IMR-90 (cell line): Measurements from ENCODE around the gene CDK18.

Source experiments
- BHLHE40 ChIP-seq: fragments of 150-350 bp; IDR thresholded peaks from 2 replicates; pipeline ENCODE4 v1.6.1; 2016; ENCODE audit warnings: mild to moderate bottlenecking, low read depth, low read length
- CHD1 ChIP-seq: IDR thresholded peaks from 2 replicates; pipeline ENCODE4 v1.6.1; 2012; ENCODE audit warnings: low read depth, low read length, improper control_type of control experiment
- FOS ChIP-seq: fragments of 150-350 bp; IDR thresholded peaks from 2 replicates; pipeline ENCODE4 v1.6.1; 2016; ENCODE audit warnings: low read depth, low read length
- MAFK ChIP-seq: IDR thresholded peaks from 2 replicates; pipeline ENCODE4 v1.6.1; 2012; ENCODE audit warnings: low read depth, low read length, improper control_type of control experiment
- MAZ ChIP-seq: IDR thresholded peaks from 2 replicates; pipeline ENCODE4 v1.6.1; 2012; ENCODE audit warnings: low read depth, mild to moderate bottlenecking, low read length, improper control_type of control experiment, moderate library complexity, borderline replicate concordance
- MXI1 ChIP-seq: IDR thresholded peaks from 2 replicates; pipeline ENCODE4 v1.6.1; 2012; ENCODE audit warnings: low read depth, mild to moderate bottlenecking, low read length, moderate library complexity, borderline replicate concordance
- POLR2A ChIP-seq: IDR thresholded peaks from 2 replicates; pipeline ENCODE4 v1.6.1; 2012; ENCODE audit warnings: mild to moderate bottlenecking, low read depth, low read length
- RAD21 ChIP-seq: IDR thresholded peaks from 2 replicates; pipeline ENCODE4 v1.6.1; 2012; ENCODE audit warnings: low read length, improper control_type of control experiment
- RCOR1 ChIP-seq: IDR thresholded peaks from 2 replicates; pipeline ENCODE4 v1.6.1; 2012; ENCODE audit warnings: mild to moderate bottlenecking, low read length, improper control_type of control experiment; ENCODE audit not compliant: insufficient replicate concordance
- SMC3 ChIP-seq: fragments of 150-350 bp; IDR thresholded peaks from 2 replicates; pipeline ENCODE4 v1.6.1; 2016; ENCODE audit warnings: low read depth, mild to moderate bottlenecking, antibody characterized with exemption, low read length, moderate library complexity
- TF ChIP-seq, protein P1 (sequence below): conservative IDR thresholded peaks from 2 replicates; pipeline ENCODE4 v1.5.1; 2012; ENCODE audit warnings: mild to moderate bottlenecking, low read depth, low read length, improper control_type of control experiment
- TF ChIP-seq, protein P2 (sequence below): fragments of 150-350 bp; IDR thresholded peaks from 2 replicates; pipeline ENCODE4 v1.6.1; 2017; ENCODE audit warnings: mild to moderate bottlenecking, antibody characterized with exemption, low read length, low read depth
- TF ChIP-seq, protein P3 (sequence below): fragments of 150-350 bp; IDR thresholded peaks from 2 replicates; pipeline ENCODE4 v1.6.1; 2016; ENCODE audit warnings: low read depth, mild to moderate bottlenecking, low read length, moderate library complexity, borderline replicate concordance

GRCh38 chr1:205493241-205494085 is 11.0 kb upstream of the CDK18 start:
- TF ChIP-seq POLR2A: no peak
- TF ChIP-seq, protein P1, sequence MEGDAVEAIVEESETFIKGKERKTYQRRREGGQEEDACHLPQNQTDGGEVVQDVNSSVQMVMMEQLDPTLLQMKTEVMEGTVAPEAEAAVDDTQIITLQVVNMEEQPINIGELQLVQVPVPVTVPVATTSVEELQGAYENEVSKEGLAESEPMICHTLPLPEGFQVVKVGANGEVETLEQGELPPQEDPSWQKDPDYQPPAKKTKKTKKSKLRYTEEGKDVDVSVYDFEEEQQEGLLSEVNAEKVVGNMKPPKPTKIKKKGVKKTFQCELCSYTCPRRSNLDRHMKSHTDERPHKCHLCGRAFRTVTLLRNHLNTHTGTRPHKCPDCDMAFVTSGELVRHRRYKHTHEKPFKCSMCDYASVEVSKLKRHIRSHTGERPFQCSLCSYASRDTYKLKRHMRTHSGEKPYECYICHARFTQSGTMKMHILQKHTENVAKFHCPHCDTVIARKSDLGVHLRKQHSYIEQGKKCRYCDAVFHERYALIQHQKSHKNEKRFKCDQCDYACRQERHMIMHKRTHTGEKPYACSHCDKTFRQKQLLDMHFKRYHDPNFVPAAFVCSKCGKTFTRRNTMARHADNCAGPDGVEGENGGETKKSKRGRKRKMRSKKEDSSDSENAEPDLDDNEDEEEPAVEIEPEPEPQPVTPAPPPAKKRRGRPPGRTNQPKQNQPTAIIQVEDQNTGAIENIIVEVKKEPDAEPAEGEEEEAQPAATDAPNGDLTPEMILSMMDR: no peak
- no peak for TF ChIP-seq MXI1
- TF ChIP-seq SMC3: no peak
- peak; percentile 43; the same call in 1 of the 2 replicates for TF ChIP-seq MAZ
- TF ChIP-seq, protein P2, sequence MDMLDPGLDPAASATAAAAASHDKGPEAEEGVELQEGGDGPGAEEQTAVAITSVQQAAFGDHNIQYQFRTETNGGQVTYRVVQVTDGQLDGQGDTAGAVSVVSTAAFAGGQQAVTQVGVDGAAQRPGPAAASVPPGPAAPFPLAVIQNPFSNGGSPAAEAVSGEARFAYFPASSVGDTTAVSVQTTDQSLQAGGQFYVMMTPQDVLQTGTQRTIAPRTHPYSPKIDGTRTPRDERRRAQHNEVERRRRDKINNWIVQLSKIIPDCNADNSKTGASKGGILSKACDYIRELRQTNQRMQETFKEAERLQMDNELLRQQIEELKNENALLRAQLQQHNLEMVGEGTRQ: no peak
- TF ChIP-seq, protein P3, sequence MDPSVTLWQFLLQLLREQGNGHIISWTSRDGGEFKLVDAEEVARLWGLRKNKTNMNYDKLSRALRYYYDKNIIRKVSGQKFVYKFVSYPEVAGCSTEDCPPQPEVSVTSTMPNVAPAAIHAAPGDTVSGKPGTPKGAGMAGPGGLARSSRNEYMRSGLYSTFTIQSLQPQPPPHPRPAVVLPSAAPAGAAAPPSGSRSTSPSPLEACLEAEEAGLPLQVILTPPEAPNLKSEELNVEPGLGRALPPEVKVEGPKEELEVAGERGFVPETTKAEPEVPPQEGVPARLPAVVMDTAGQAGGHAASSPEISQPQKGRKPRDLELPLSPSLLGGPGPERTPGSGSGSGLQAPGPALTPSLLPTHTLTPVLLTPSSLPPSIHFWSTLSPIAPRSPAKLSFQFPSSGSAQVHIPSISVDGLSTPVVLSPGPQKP: no peak
- no peak for TF ChIP-seq RCOR1
- TF ChIP-seq CHD1: no peak
- TF ChIP-seq BHLHE40: no peak
- no peak for TF ChIP-seq RAD21
- no peak for TF ChIP-seq MAFK
- peak; percentile 34; the same call in 1 of the 2 replicates for TF ChIP-seq FOS
